ENCODE results near the gene CA4. TPM values are rescaled to one million over a fixed set of nuclear protein-coding genes. Genes with fewer than 3 reads are reported as not detected.
"Not testable (repeated sequence)": the region's sequence is repeated elsewhere in the genome, so short reads cannot be mapped to it uniquely, and the experiment has no call there.

The CA4 gene
- total RNA-seq, 1 experiment from 2014 or later, result 1.4 TPM

GRCh38 chr17:60174767-60175166 lies 25.0 kb downstream of the CA4 start:
- ATAC-seq, result peak; percentile 72
- POLR2A ChIA-PET; H3K9me3 ChIP-seq (ENCODE audit: control insufficient read depth, insufficient read depth, low read depth, low read length); BruUV-seq (replicated peaks); intact Hi-C loops (cut with micrococcal nuclease; ENCODE audit: unreplicated experiment); H3K27ac ChIP-seq (ENCODE audit: low read length); H3K27me3 ChIP-seq (ENCODE audit: control insufficient read depth, insufficient read depth, low read length); in situ Hi-C loops (cut with HindIII; ENCODE audit: low pct_unique_long_range_greater_than_20kb, low sequenced_read_pairs); DNase-seq (ENCODE audit: low read depth, low spot score); H3K36me3 ChIP-seq (ENCODE audit: control insufficient read depth, insufficient read depth, low read length); H3K4me3 ChIP-seq (ENCODE audit: low read depth in 2 of 2, low read length in 2 of 2): not testable (repeated sequence)
- TF ChIP-seq, protein P1, sequence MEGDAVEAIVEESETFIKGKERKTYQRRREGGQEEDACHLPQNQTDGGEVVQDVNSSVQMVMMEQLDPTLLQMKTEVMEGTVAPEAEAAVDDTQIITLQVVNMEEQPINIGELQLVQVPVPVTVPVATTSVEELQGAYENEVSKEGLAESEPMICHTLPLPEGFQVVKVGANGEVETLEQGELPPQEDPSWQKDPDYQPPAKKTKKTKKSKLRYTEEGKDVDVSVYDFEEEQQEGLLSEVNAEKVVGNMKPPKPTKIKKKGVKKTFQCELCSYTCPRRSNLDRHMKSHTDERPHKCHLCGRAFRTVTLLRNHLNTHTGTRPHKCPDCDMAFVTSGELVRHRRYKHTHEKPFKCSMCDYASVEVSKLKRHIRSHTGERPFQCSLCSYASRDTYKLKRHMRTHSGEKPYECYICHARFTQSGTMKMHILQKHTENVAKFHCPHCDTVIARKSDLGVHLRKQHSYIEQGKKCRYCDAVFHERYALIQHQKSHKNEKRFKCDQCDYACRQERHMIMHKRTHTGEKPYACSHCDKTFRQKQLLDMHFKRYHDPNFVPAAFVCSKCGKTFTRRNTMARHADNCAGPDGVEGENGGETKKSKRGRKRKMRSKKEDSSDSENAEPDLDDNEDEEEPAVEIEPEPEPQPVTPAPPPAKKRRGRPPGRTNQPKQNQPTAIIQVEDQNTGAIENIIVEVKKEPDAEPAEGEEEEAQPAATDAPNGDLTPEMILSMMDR (IDR thresholded peaks at IDR 0.05), result peak; percentile 43
- H3K4me1 ChIP-seq (ENCODE audit: control insufficient read depth, insufficient read depth, low read length), result peaks cover 12% of the 10 kb centered on the region
- CTCF ChIA-PET, result interaction anchor here (1.5 kb wide), 2 partner anchors 32 to 33 kb away, joined by 3 to 5 read pairs; no protein-coding TSS in a partner anchor

DNA sequence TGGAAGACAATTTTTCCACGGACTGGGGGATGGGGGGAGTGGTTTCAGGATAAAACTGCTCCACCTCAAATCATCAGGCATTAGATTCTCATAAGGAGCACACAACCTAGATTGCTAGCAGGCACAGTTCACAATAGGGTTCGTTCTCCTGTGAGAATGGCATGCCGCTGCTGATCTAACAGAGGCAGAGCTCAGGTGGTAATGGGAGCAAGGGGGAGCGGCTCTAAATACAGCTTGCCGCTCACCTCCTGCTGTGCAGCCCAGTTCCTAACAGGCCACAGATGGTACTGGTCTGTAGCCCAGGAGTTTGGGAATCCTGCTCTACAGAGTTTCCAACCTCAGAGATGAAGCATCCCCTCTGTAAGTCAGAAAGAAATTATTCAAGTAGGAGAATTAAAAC lies 27.0 kb downstream of the CA4 start:
- in situ Hi-C loops (cut with HindIII; ENCODE audit: low pct_unique_long_range_greater_than_20kb, low sequenced_read_pairs); POLR2A ChIA-PET; CTCF ChIA-PET; H3K27ac ChIP-seq (ENCODE audit: low read length); H3K4me3 ChIP-seq (ENCODE audit: low read depth in 2 of 2, low read length in 2 of 2); DNase-seq (ENCODE audit: low read depth, low spot score); H3K36me3 ChIP-seq (ENCODE audit: control insufficient read depth, insufficient read depth, low read length); intact Hi-C loops (cut with micrococcal nuclease; ENCODE audit: unreplicated experiment); H3K9me3 ChIP-seq (ENCODE audit: control insufficient read depth, insufficient read depth, low read depth, low read length); H3K27me3 ChIP-seq (ENCODE audit: control insufficient read depth, insufficient read depth, low read length); BruUV-seq (replicated peaks); ATAC-seq; H3K4me1 ChIP-seq (ENCODE audit: control insufficient read depth, insufficient read depth, low read length): not testable (repeated sequence)

- in situ Hi-C loops (cut with HindIII; ENCODE audit: low pct_unique_long_range_greater_than_20kb, low sequenced_read_pairs); POLR2A ChIA-PET: not testable (repeated sequence)
Measured at GRCh38 chr17:60178180-60178579, 28.4 kb downstream of the CA4 start.

GRCh38 chr17:60180380-60180779 lies 30.6 kb downstream of the CA4 start:
- BruUV-seq (replicated peaks); intact Hi-C loops (cut with micrococcal nuclease; ENCODE audit: unreplicated experiment); H3K9me3 ChIP-seq (ENCODE audit: control insufficient read depth, insufficient read depth, low read depth, low read length); H3K27me3 ChIP-seq (ENCODE audit: control insufficient read depth, insufficient read depth, low read length); H3K27ac ChIP-seq (ENCODE audit: low read length); ATAC-seq; CTCF ChIA-PET; POLR2A ChIA-PET; in situ Hi-C loops (cut with HindIII; ENCODE audit: low pct_unique_long_range_greater_than_20kb, low sequenced_read_pairs); H3K4me3 ChIP-seq (ENCODE audit: low read depth in 2 of 2, low read length in 2 of 2); DNase-seq (ENCODE audit: low read depth, low spot score); H3K36me3 ChIP-seq (ENCODE audit: control insufficient read depth, insufficient read depth, low read length); H3K4me1 ChIP-seq (ENCODE audit: control insufficient read depth, insufficient read depth, low read length): not testable (repeated sequence)

More at GRCh38 chr17:60178180-60178579, 28.4 kb downstream of the CA4 start:
- H3K4me3 ChIP-seq (ENCODE audit: low read depth in 2 of 2, low read length in 2 of 2); H3K9me3 ChIP-seq (ENCODE audit: control insufficient read depth, insufficient read depth, low read depth, low read length); intact Hi-C loops (cut with micrococcal nuclease; ENCODE audit: unreplicated experiment); H3K27ac ChIP-seq (ENCODE audit: low read length); H3K4me1 ChIP-seq (ENCODE audit: control insufficient read depth, insufficient read depth, low read length); H3K36me3 ChIP-seq (ENCODE audit: control insufficient read depth, insufficient read depth, low read length); CTCF ChIA-PET; DNase-seq (ENCODE audit: low read depth, low spot score); BruUV-seq (replicated peaks); H3K27me3 ChIP-seq (ENCODE audit: control insufficient read depth, insufficient read depth, low read length); ATAC-seq: not testable (repeated sequence)

DNA sequence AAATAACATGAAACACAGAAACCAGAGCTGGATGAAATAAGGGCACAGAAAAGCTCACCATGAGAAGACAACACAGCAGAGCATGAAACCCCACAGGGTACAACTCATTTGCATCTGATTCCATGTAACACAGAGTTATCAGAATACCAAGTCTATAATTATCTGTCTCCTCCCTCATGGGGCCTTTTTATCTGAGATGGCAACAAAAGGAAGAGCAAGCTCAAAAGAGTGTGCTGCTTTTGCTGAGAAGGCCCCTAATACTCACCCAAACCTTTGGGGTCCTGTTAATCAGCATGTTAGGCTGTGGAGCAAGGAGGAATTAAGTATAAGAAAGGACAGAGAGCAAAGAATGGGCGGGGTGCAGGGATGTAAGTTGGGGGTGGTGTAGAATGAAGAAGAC lies 36.6 kb downstream of the CA4 start:
- ATAC-seq; intact Hi-C loops (cut with micrococcal nuclease; ENCODE audit: unreplicated experiment); H3K4me1 ChIP-seq (ENCODE audit: control insufficient read depth, insufficient read depth, low read length); H3K27me3 ChIP-seq (ENCODE audit: control insufficient read depth, insufficient read depth, low read length); H3K9me3 ChIP-seq (ENCODE audit: control insufficient read depth, insufficient read depth, low read depth, low read length); POLR2A ChIA-PET; DNase-seq (ENCODE audit: low read depth, low spot score); in situ Hi-C loops (cut with HindIII; ENCODE audit: low pct_unique_long_range_greater_than_20kb, low sequenced_read_pairs); H3K4me3 ChIP-seq (ENCODE audit: low read depth in 2 of 2, low read length in 2 of 2); BruUV-seq (replicated peaks); H3K27ac ChIP-seq (ENCODE audit: low read length); H3K36me3 ChIP-seq (ENCODE audit: control insufficient read depth, insufficient read depth, low read length); CTCF ChIA-PET: not testable (repeated sequence)

GRCh38 chr17:60186846-60187745 lies 37.3 kb downstream of the CA4 start:
- intact Hi-C loops (cut with micrococcal nuclease; ENCODE audit: unreplicated experiment); POLR2A ChIA-PET; BruUV-seq (replicated peaks); in situ Hi-C loops (cut with HindIII; ENCODE audit: low pct_unique_long_range_greater_than_20kb, low sequenced_read_pairs); DNase-seq (ENCODE audit: low read depth, low spot score); H3K4me1 ChIP-seq (ENCODE audit: control insufficient read depth, insufficient read depth, low read length); H3K4me3 ChIP-seq (ENCODE audit: low read depth in 2 of 2, low read length in 2 of 2); ATAC-seq; H3K36me3 ChIP-seq (ENCODE audit: control insufficient read depth, insufficient read depth, low read length); H3K9me3 ChIP-seq (ENCODE audit: control insufficient read depth, insufficient read depth, low read depth, low read length); H3K27ac ChIP-seq (ENCODE audit: low read length); H3K27me3 ChIP-seq (ENCODE audit: control insufficient read depth, insufficient read depth, low read length): not testable (repeated sequence)
- CTCF ChIA-PET, result interaction anchor here (0.6 kb wide), 1 partner anchor 505 kb away, joined by 4 read pairs; no protein-coding TSS in a partner anchor

Measured in Panc1 (cell line).